Measurements from ENCODE around the gene TULP1. TPM values are rescaled to one million over a fixed set of nuclear protein-coding genes. Genes with fewer than 3 reads are reported as not detected.
A peak's percentile ranks its signal among the peaks of the same experiment; 100 is the strongest.
"Not testable (repeated sequence)": the region's sequence is repeated elsewhere in the genome, so short reads cannot be mapped to it uniquely, and the experiment has no call there.

Gene TULP1
- total and polyA plus RNA-seq, 4 donors, result 3.3 TPM; not detected in 3

- Histone ChIP-seq H3K36me3 (ENCODE audit: control insufficient read depth in 1 of 2, insufficient read depth in 2 of 2, low read length in 1 of 2) (no peaks in the 10 kb centered on the region), H3K27ac (ENCODE audit: low read depth in 1 of 2, low read length in 2 of 2) (no peak overlapping the region), H3K4me1 (ENCODE audit: control insufficient read depth in 1 of 2, insufficient read depth in 2 of 2, low read length in 2 of 2) (no peaks in the 10 kb centered on the region), H3K9me3 (ENCODE audit: control insufficient read depth, low read length) (no peaks in the 10 kb centered on the region), H3K4me3 (ENCODE audit: low read length in 2 of 2) (no peak overlapping the region), H3K27me3 (ENCODE audit: control insufficient read depth in 1 of 2, insufficient read depth in 2 of 2, low read length in 1 of 2) (no peaks in the 10 kb centered on the region)
- 71 to 80% methylated on average over 4 of the region's 4 CpGs for WGBS, 2 donors
- intact Hi-C loops (cut with DNase I), result no loop called here
- peak in 1 of 2 donors; percentile 15 for DNase-seq
- no peak for ATAC-seq (ENCODE audit: low FRiP score)
Measured at GRCh38 chr6:35532126-35532525, 19.4 kb upstream of the TULP1 start.

GRCh38 chr6:35524380-35525020, 11.8 kb upstream of the TULP1 start:
- WGBS, 2 donors, result 88 to 96% methylated on average over 3 of the region's 3 CpGs
- H3K4me3 ChIP-seq (ENCODE audit: low read length in 2 of 2), result no peak overlapping the region
- H3K36me3 ChIP-seq (ENCODE audit: control insufficient read depth in 1 of 2, insufficient read depth in 2 of 2, low read length in 1 of 2), result no peaks in the 10 kb centered on the region
- no peak overlapping the region for H3K27ac ChIP-seq (ENCODE audit: low read depth in 1 of 2, low read length in 2 of 2)
- intact Hi-C loops (cut with DNase I), result no loop called here
- H3K9me3 ChIP-seq (ENCODE audit: control insufficient read depth, low read length), result no peaks in the 10 kb centered on the region
- DNase-seq (no peak), ATAC-seq (ENCODE audit: low FRiP score) (no peak)
- H3K27me3 ChIP-seq (ENCODE audit: control insufficient read depth in 1 of 2, insufficient read depth in 2 of 2, low read length in 1 of 2), result no peaks in the 10 kb centered on the region
- no peaks in the 10 kb centered on the region for H3K4me1 ChIP-seq (ENCODE audit: control insufficient read depth in 1 of 2, insufficient read depth in 2 of 2, low read length in 2 of 2)

GRCh38 chr6:35522660-35523658, 10.3 kb upstream of the TULP1 start:
- DNase-seq (peak; percentile 77 to 92), ATAC-seq (ENCODE audit: low FRiP score) (peak; percentile 92)
- Histone ChIP-seq H3K36me3 (ENCODE audit: control insufficient read depth in 1 of 2, insufficient read depth in 2 of 2, low read length in 1 of 2) (no peaks in the 10 kb centered on the region), H3K27me3 (ENCODE audit: control insufficient read depth in 1 of 2, insufficient read depth in 2 of 2, low read length in 1 of 2) (no peaks in the 10 kb centered on the region), H3K27ac (ENCODE audit: low read depth in 1 of 2, low read length in 2 of 2) (no peak overlapping the region), H3K4me1 (ENCODE audit: control insufficient read depth in 1 of 2, insufficient read depth in 2 of 2, low read length in 2 of 2) (no peaks in the 10 kb centered on the region), H3K4me3 (ENCODE audit: low read length in 2 of 2) (no peak overlapping the region), H3K9me3 (ENCODE audit: control insufficient read depth, low read length) (no peaks in the 10 kb centered on the region)
- intact Hi-C loops (cut with DNase I), result loop anchor here (1.0 to 2.0 kb wide), 2 partner anchors 214 kb away; partner anchors contain the start of gene ARMC12 (in 2 of the 2)
- 36% methylated on average over 32 of the region's 32 CpGs for WGBS, 2 donors

GRCh38 chr6:35522151-35522550, 9.5 kb upstream of the TULP1 start:
- Histone ChIP-seq H3K4me3 (ENCODE audit: low read length in 2 of 2) (no peak overlapping the region), H3K4me1 (ENCODE audit: control insufficient read depth in 1 of 2, insufficient read depth in 2 of 2, low read length in 2 of 2) (no peaks in the 10 kb centered on the region), H3K27me3 (ENCODE audit: control insufficient read depth in 1 of 2, insufficient read depth in 2 of 2, low read length in 1 of 2) (no peaks in the 10 kb centered on the region), H3K9me3 (ENCODE audit: control insufficient read depth, low read length) (no peaks in the 10 kb centered on the region), H3K27ac (ENCODE audit: low read depth in 1 of 2, low read length in 2 of 2) (no peak overlapping the region), H3K36me3 (ENCODE audit: control insufficient read depth in 1 of 2, insufficient read depth in 2 of 2, low read length in 1 of 2) (no peaks in the 10 kb centered on the region)
- intact Hi-C loops (cut with DNase I), result loop anchor here in 1 of 2 donors (2.0 kb wide), 1 partner anchor 215 kb away; the partner anchor contains the start of gene ARMC12
- no peak for DNase-seq
- no peak for ATAC-seq (ENCODE audit: low FRiP score)
- WGBS, 2 donors, result 73 to 83% methylated on average over 12 of the region's 12 CpGs

- WGBS, 2 donors, result 94 to 96% methylated on average over 4 of the region's 4 CpGs
Measured at GRCh38 chr6:35521235-35521634, 8.5 kb upstream of the TULP1 start.

GRCh38 chr6:35519313-35520015, 6.8 kb upstream of the TULP1 start:
- WGBS, 2 donors, result 81 to 90% methylated on average over 9 of the region's 9 CpGs
- DNase-seq (no peak), ATAC-seq (ENCODE audit: low FRiP score) (no peak)
- Histone ChIP-seq H3K36me3 (ENCODE audit: control insufficient read depth in 1 of 2, insufficient read depth in 2 of 2, low read length in 1 of 2) (no peaks in the 10 kb centered on the region), H3K4me3 (ENCODE audit: low read length in 2 of 2) (no peak overlapping the region), H3K27ac (ENCODE audit: low read depth in 1 of 2, low read length in 2 of 2) (no peak overlapping the region), H3K27me3 (ENCODE audit: control insufficient read depth in 1 of 2, insufficient read depth in 2 of 2, low read length in 1 of 2) (no peaks in the 10 kb centered on the region), H3K9me3 (ENCODE audit: control insufficient read depth, low read length) (no peaks in the 10 kb centered on the region), H3K4me1 (ENCODE audit: control insufficient read depth in 1 of 2, insufficient read depth in 2 of 2, low read length in 2 of 2) (no peaks in the 10 kb centered on the region)
- intact Hi-C loops (cut with DNase I), result no loop called here

More at GRCh38 chr6:35521235-35521634, 8.5 kb upstream of the TULP1 start:
- Histone ChIP-seq H3K36me3 (ENCODE audit: control insufficient read depth in 1 of 2, insufficient read depth in 2 of 2, low read length in 1 of 2) (no peaks in the 10 kb centered on the region), H3K4me3 (ENCODE audit: low read length in 2 of 2) (no peak overlapping the region), H3K27me3 (ENCODE audit: control insufficient read depth in 1 of 2, insufficient read depth in 2 of 2, low read length in 1 of 2) (no peaks in the 10 kb centered on the region), H3K4me1 (ENCODE audit: control insufficient read depth in 1 of 2, insufficient read depth in 2 of 2, low read length in 2 of 2) (no peaks in the 10 kb centered on the region), H3K9me3 (ENCODE audit: control insufficient read depth, low read length) (no peaks in the 10 kb centered on the region), H3K27ac (ENCODE audit: low read depth in 1 of 2, low read length in 2 of 2) (no peak overlapping the region)
- ATAC-seq (ENCODE audit: low FRiP score), result no peak
- DNase-seq, result no peak
- intact Hi-C loops (cut with DNase I), result no loop called here

GRCh38 chr6:35518566-35519312, 6.0 kb upstream of the TULP1 start:
- intact Hi-C loops (cut with DNase I), result no loop called here
- no peaks in the 10 kb centered on the region for H3K36me3 ChIP-seq (ENCODE audit: control insufficient read depth in 1 of 2, insufficient read depth in 2 of 2, low read length in 1 of 2)
- H3K4me3 ChIP-seq (ENCODE audit: low read length in 2 of 2), result no peak overlapping the region
- 94% methylated on average over 6 of the region's 6 CpGs for WGBS, 2 donors
- ATAC-seq (ENCODE audit: low FRiP score) (no peak), DNase-seq (no peak)
- H3K27me3 ChIP-seq (ENCODE audit: control insufficient read depth in 1 of 2, insufficient read depth in 2 of 2, low read length in 1 of 2), result no peaks in the 10 kb centered on the region
- H3K9me3 ChIP-seq (ENCODE audit: control insufficient read depth, low read length), result no peaks in the 10 kb centered on the region
- no peaks in the 10 kb centered on the region for H3K4me1 ChIP-seq (ENCODE audit: control insufficient read depth in 1 of 2, insufficient read depth in 2 of 2, low read length in 2 of 2)
- H3K27ac ChIP-seq (ENCODE audit: low read depth in 1 of 2, low read length in 2 of 2), result no peak overlapping the region

- WGBS, 2 donors, result 68 to 74% methylated on average over 7 of the region's 7 CpGs
- H3K27ac ChIP-seq (ENCODE audit: low read depth in 1 of 2, low read length in 2 of 2); H3K36me3 ChIP-seq (ENCODE audit: control insufficient read depth in 1 of 2, insufficient read depth in 2 of 2, low read length in 1 of 2): not testable (repeated sequence)
Measured at GRCh38 chr6:35517978-35518377, 5.3 kb upstream of the TULP1 start.

More at GRCh38 chr6:35517978-35518377, 5.3 kb upstream of the TULP1 start:
- ATAC-seq (ENCODE audit: low FRiP score); H3K27me3 ChIP-seq (ENCODE audit: control insufficient read depth in 1 of 2, insufficient read depth in 2 of 2, low read length in 1 of 2); H3K4me1 ChIP-seq (ENCODE audit: control insufficient read depth in 1 of 2, insufficient read depth in 2 of 2, low read length in 2 of 2); DNase-seq; intact Hi-C loops (cut with DNase I); H3K9me3 ChIP-seq (ENCODE audit: control insufficient read depth, low read length); H3K4me3 ChIP-seq (ENCODE audit: low read length in 2 of 2): not testable (repeated sequence)

Measured in aorta (tissue), 5 donors.